Stimulated activated CD4-positive, alpha-beta T cell treated with anti-CD3 and anti-CD28 coated beads, Interleukin-1b, Interleukin-23, amount 100 ng/mL, for 4 hours (primary cell): Measurements from ENCODE around the gene PSMB10.
A peak's percentile ranks its signal among the peaks of the same experiment; 100 is the strongest.
"Not testable (repeated sequence)": the region's sequence is repeated elsewhere in the genome, so short reads cannot be mapped to it uniquely, and the experiment has no call there.

ENCODE experiments used
- DNase-seq, 2 donors: peaks; one replicate each; pipeline ENCODE4 v3.0.0-alpha.2; 2020; ENCODE audit warnings: low read depth in 2 of 2

The PSMB10 gene

DNA sequence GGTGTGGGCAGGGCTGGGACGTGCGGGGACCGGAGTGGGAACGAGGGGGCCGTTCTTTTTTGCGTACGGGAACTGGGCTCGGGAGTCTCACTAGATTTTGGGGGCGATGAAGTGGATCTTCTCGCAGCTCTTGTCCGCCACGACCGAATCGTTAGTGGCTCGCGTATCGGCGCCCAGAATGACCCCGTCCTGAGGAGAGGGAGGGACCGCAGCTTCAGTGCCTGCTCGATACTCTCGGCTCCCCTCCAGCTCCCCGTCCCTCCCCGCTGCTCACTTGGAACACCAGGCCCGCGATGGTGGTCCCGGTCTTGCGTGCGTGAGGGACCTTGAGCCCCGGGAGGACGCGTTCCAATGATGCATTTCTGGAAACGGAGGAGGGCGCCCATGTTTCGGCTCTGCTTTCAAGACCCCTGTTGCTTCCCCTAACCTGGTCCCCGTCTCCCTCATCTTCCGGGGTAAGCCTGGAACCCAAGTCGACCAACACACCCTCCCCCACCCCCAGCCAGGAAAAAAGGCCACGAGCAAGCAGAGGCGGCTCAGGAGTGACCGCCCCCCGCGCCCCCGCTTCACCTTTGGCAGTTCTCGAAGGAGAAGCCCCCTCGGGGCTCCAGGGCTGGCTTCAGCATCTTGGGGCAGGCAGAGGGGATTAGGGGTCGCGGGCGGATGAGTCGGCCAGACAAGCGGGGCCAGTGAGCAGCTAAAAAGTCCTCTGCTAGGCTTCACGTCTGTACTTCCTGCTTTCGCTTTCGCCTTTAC, at the start of gene PSMB10:
TSS of gene PSMB10 (minus strand) at position 727 of the 756 bp plus-strand sequence. CDS start at position 626, 101 bp downstream.
- DNase-seq: peak; percentile 30 to 53

- no peak for DNase-seq
Measured at GRCh38 chr16:67982011-67982696, 45.5 kb upstream of the PSMB10 start.

GRCh38 chr16:67979955-67980678, 43.5 kb upstream of the PSMB10 start, which contains the start of gene DPEP3:
Gene DPEP3 (minus strand): TSS chr16:67980499. CDS start chr16:67980380, 119 bp downstream.
- DNase-seq: no peak

DNA sequence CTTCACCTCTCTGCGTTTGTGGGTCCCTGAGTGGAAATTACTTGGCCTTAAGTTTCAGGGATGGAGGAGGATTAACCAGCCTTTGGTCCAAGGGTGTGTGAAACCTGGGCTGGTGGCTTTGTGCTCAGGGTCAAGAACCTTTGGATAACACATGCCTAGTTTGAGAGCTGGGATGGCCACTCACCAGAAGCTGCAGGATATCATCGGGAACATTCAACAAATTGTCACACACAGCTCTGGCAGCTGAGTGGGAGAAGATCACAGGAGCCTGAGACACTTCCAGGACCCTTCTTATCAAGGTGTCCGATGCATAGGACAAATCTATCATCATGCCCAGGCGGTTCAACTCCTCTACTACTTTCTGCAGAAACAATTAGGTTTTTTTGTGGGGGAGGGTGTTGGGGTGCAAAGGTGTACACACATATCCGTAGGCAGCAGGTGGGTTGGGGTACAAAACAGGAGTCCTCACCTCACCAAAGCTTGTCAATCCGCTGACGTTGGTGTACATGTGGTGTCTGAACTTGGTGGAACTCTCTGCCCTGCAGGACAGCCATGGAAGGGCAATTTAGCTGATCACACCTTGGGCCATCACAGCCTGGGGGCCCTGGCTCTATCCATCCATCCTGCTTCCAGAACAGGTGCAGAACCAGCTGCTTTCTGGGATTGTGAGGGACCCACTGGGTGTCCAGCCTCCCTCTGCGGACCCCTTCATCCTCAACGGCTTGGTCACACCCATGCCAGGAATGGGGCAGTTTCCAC, 41.0 kb upstream of the PSMB10 start:
- DNase-seq: no peak

GRCh38 chr16:67977005-67977404, 40.4 kb upstream of the PSMB10 start:
- no peak for DNase-seq

DNA sequence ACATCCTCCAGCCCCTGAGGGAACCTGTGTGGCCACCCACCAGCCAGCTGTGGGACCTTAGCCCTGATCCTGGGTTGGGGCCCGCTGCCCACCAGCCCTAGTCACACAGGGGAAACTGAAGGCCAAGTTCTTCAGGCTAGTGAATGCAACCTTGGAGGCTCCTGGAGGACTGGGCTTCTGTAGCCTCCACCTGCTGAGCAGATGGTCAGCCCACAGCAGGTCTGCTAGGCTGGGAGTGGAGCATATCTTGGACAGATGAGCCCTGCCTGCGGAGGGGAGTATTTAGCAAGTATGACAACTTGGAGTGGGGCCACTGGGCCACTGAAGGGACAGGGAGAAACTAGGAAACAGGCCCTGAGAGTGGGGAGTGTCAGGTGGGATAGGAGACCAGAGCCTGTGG, 39.6 kb upstream of the PSMB10 start:
- DNase-seq: no peak

- DNase-seq: no peak
Measured at GRCh38 chr16:67975321-67976105, 38.9 kb upstream of the PSMB10 start.

DNA sequence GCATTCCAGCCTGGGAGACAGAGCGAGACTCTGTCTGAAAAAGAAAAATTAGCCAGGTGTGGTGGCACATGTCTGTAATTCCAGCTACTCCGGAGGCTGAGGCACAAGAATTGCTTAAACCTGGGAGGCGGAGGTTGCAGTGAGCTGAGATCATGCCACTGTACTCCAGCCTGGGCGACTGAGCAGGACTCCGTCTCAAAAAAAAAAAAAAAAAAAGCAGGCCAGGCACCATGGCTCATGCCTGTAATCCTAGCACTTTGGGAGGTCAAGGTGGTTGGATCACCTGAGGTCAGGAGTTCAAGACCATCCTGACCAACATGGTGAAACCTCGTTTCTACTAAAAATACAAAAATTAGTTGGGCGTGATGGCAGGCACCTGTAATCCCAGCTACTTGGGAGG, 35.6 kb upstream of the PSMB10 start:
- not testable (repeated sequence) for DNase-seq

- no peak for DNase-seq
Measured at GRCh38 chr16:67971111-67971510, 34.5 kb upstream of the PSMB10 start.

GRCh38 chr16:67969254-67970039, 32.8 kb upstream of the PSMB10 start:
- DNase-seq: no peak

DNA sequence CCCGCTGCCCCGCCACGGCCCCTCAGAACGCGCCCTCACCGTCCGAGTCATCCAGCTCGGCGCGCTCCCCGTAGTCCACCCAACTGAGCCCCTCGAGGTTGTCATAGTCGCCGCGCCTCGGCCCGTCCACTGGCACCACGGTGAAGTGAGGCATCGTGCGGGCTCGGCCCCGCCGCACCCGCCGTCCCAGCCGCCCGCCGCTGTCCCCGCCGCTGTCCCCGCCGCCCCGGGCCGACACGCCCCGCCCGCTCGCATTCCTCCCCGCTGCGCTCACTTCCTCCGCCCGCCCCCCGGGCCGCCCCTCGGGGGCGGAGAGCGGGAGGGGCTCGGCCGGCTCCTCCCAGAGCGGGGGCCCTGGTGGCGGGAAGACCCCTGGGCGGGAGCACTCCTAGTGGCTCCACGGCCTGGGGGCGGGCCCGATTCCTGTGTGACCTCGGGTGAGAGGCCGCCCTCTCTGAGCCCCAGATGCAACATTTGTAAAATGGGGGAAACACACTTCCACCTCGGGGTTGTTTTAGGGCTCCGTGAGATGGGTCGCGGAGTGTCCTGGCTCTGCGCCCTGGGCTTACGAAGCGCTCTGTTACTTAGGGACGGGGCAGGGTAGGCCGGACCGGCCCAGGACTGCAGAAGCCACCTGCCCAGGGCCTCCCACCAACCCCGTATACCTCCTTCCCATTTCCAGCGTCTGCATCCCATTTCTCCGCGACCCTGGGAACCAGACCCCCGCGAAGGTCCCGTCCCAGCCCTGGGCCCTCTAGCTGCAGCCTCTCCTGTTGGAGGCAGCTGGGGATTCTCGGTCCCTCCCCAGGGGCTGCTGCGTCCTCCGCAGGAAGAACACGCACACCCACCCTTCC, 32.0 kb upstream of the PSMB10 start, which contains the start of gene SLC12A4:
TSS of gene SLC12A4 (minus strand) at position 238 of the 854 bp plus-strand sequence. CDS start at position 154, 84 bp downstream.
- peak; percentile 69 to 86 for DNase-seq

- peak in 1 of 2 donors; percentile 34 for DNase-seq
Measured at GRCh38 chr16:67967958-67968399, 31.3 kb upstream of the PSMB10 start.

- DNase-seq: no peak
Measured at GRCh38 chr16:67967183-67967957, 30.7 kb upstream of the PSMB10 start.

- DNase-seq: no peak
Measured at GRCh38 chr16:67966549-67967182, 30.0 kb upstream of the PSMB10 start.

DNA sequence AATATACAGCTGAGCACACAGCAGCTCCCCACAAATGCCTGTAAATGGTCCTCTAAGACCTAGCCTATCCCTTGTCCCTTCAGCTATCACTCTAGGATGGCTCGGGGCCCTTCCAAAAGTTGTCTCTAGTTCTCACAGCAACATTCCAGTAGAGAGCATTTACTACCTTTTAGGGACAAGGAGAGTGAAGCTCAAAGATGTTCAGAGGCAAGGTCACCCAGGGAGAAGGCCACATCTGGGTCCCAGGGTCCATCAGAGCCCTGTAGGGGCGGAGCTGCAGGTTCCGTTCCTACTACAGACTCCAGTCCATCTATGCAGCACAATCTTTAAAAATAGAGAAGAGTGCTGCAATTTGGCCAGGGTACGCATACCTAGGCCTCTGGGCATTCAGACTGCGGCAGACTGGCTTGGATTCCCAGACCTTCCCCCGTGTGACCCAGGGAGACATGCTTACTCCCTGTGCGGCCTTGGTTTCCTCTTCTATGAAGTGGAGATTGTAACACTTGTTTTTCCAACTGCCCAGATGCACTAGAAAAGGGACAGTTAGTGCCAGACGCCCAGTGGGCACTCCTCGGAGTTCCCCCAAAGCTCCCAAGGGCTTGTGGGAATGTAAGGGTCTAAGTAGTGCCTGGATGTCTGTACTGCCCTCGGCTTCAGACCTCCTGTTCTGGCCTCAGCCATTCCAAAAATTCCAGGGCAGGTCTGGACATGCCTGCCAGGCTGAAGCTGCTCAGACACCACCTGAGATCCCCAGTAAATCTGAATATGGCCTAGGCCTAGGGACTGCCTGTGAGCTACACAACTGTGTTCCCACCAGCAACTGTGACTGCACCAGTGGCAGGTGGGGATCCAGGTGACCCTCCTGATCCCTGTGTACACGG, 29.3 kb upstream of the PSMB10 start:
- no peak for DNase-seq

DNA sequence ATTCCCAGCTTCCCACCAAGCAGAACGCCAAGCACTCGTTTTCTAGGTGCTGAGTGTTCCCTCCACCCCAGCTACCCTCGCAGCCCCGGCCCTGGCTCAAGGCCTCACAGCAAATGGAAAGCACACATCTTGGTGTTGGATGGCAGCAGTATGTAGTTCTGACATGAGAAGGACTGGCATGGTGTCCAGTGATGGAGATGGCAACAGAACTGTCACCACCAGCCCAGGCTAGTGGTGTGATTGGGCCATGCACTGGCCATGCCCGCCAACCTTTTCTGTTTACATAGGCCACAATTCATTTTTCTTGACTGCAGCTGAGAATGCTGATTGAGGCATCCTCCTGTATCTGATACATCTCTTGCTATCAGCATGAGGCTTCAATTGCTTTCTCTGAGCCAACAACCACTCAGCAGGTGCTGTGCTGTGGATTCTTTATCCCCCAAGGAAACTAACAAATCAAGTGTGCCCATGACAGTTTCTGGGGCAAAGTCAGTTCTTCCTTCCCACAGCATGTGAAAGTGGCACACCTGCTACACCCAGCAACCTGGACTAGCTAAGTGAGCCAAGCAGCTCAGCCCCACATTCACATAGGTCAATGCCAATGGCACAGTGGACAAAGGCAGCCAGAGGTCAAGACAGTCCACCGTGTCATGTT, 28.0 kb upstream of the PSMB10 start:
- no peak for DNase-seq
